Activated T-helper 17 cell treated with anti-CD3 and anti-CD28 coated beads, Interleukin-2, amount 50 U/mL, for 72 hours (primary cell): Measurements from ENCODE around the gene TAF11L10. TPM values are rescaled to one million over a fixed set of nuclear protein-coding genes. Genes with fewer than 3 reads are reported as not detected.

Source experiments
- total RNA-seq, 2 donors: library from RNA; stranded (reverse); gene quantifications; one replicate each; pipeline ENCODE4 v1.2.3, GENCODE V29; 2022

TAF11L10 gene
- total RNA-seq, 2 donors from 2014 or later: not detected

Other genes with a start within 250 kb of the TAF11L10 start
- gene TAF11L2, start 99.6 kb downstream of the TAF11L10 start, total RNA-seq: not detected
- gene TAF11L3, start 79.5 kb downstream of the TAF11L10 start, total RNA-seq: not detected
- gene TAF11L4, start 76.0 kb downstream of the TAF11L10 start, total RNA-seq: not detected
- gene TAF11L5, start 72.6 kb downstream of the TAF11L10 start, total RNA-seq: not detected
- not detected for gene TAF11L6, start 69.2 kb downstream of the TAF11L10 start, total RNA-seq
- not detected for gene TAF11L7, start 12.1 kb downstream of the TAF11L10 start, total RNA-seq
- gene TAF11L8, start 6.9 kb downstream of the TAF11L10 start, total RNA-seq: not detected
- not detected for gene TAF11L9, start 3.4 kb downstream of the TAF11L10 start, total RNA-seq
- gene TAF11L11, start 6.4 kb upstream of the TAF11L10 start, total RNA-seq: not detected
- gene TAF11L12, start 12.6 kb upstream of the TAF11L10 start, total RNA-seq: not detected
- not detected for gene TAF11L13, start 34.3 kb upstream of the TAF11L10 start, total RNA-seq
- not detected for gene TAF11L14, start 36.6 kb upstream of the TAF11L10 start, total RNA-seq